ENCODE measurements around the gene WWP2.

WWP2 gene

DNA sequence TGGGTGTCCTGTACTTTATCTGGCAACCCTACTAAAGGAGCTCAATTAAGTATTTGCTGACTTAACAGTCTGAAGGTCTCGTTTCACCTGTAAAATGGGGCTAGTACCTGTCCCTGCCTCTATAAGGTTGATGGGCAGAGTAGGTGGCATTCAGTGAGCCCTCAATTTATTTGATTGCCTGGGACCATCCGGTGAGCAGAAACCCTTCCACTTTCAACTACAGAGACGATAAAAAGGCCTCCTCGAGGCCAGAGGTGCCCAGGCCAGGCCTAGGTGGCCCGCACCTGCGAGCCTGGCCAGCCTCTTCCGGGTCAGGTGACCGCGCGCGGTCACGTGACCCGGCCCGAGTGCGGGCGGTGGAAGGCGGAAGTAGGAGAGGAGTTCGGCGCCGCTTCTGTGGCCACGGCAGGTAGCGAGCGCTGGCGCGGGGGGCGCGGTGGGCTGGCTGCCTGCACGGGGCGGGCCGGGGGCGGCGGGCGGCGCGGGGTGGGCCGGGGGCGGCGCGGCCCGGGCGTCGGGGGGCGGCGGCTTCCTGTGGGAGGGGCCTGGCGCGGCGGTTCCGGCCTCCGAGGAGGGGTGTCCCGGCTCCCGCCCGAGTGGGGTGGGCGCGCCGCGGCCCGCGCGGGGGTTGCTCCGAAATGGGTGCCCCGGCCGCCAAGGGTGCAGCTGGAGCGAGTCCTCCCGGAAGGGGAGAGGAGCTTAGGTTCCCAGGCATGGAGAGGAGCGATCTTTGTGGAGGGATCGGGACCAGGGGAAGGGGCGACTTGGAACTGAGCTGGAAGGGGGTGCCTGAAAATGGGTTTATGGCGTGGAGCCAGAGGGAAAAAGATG, at the start of gene WWP2 (continued):
- TF ChIP-seq KLF16 (tag by site-specific recombination; IDR thresholded peaks at IDR 0.05) (peak; percentile 76; the same call in 1 of the 2 replicates), ZNF350 (tag by site-specific recombination; IDR thresholded peaks at IDR 0.05) (no peak), ZFP41 (tag by site-specific recombination; IDR thresholded peaks at IDR 0.05; ENCODE audit: borderline replicate concordance) (no peak), ZNF664 (tag by site-specific recombination; IDR thresholded peaks at IDR 0.05) (peak; percentile 95), IKZF3 (tag by site-specific recombination; IDR thresholded peaks at IDR 0.05) (0 out of 2 replicates have a peak, but pooled peaks have one; percentile 30), PRDM1 (tag by site-specific recombination; IDR thresholded peaks at IDR 0.05) (no peak), ZNF501 (tag by site-specific recombination; IDR thresholded peaks at IDR 0.05) (no peak), ZNF423 (tag by site-specific recombination; IDR thresholded peaks at IDR 0.05) (peak; percentile 90), ZNF548 (tag by site-specific recombination; IDR thresholded peaks at IDR 0.05) (no peak), ZXDB (tag by site-specific recombination; IDR thresholded peaks at IDR 0.05) (peak; percentile 37), KLF1 (tag by site-specific recombination; IDR thresholded peaks at IDR 0.05) (peak; percentile 47), ZEB2 (tag by site-specific recombination; IDR thresholded peaks at IDR 0.05) (peak; percentile 43; the same call in 1 of the 2 replicates), ZFP3 (tag by site-specific recombination; IDR thresholded peaks at IDR 0.05; ENCODE audit: low read depth) (no peak), ZNF140 (tag by site-specific recombination; IDR thresholded peaks at IDR 0.05) (no peak), YY2 (tag by site-specific recombination; IDR thresholded peaks at IDR 0.05) (0 out of 2 replicates have a peak, but pooled peaks have one; percentile 33), ZNF560 (tag by site-specific recombination; IDR thresholded peaks at IDR 0.05; ENCODE audit: borderline replicate concordance) (no peak), SP2 (tag by site-specific recombination; IDR thresholded peaks at IDR 0.05) (peak; percentile 36), ZBTB20 (tag by site-specific recombination; IDR thresholded peaks at IDR 0.05) (peak; percentile 20; the same call in 1 of the 2 replicates), ZNF133 (tag by site-specific recombination; IDR thresholded peaks at IDR 0.05) (no peak), ZNF558 (tag by site-specific recombination; IDR thresholded peaks at IDR 0.05) (no peak), ZNF121 (tag by site-specific recombination; IDR thresholded peaks at IDR 0.05) (0 out of 2 replicates have a peak, but pooled peaks have one; percentile 16), ZNF274 (IDR thresholded peaks at IDR 0.05; ENCODE audit: low read length) (no peak), ZNF274 (tag by site-specific recombination; IDR thresholded peaks at IDR 0.05; ENCODE audit: borderline replicate concordance) (no peak), ZNF701 (tag by site-specific recombination; IDR thresholded peaks at IDR 0.05) (no peak), KLF7 (tag by site-specific recombination; IDR thresholded peaks at IDR 0.05; ENCODE audit: borderline replicate concordance) (no peak)
- TF ChIP-seq, protein P1, sequence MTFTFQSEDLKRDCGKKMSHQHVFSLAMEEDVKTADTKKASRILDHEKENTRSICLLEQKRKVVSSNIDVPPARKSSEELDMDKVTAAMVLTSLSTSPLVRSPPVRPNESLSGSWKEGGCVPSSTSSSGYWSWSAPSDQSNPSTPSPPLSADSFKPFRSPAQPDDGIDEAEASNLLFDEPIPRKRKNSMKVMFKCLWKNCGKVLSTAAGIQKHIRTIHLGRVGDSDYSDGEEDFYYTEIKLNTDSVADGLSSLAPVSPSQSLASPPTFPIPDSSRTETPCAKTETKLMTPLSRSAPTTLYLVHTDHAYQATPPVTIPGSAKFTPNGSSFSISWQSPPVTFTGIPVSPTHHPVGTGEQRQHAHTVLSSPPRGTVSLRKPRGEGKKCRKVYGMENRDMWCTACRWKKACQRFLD (tag by site-specific recombination; IDR thresholded peaks at IDR 0.05), result no peak
- TF ChIP-seq, protein P2, sequence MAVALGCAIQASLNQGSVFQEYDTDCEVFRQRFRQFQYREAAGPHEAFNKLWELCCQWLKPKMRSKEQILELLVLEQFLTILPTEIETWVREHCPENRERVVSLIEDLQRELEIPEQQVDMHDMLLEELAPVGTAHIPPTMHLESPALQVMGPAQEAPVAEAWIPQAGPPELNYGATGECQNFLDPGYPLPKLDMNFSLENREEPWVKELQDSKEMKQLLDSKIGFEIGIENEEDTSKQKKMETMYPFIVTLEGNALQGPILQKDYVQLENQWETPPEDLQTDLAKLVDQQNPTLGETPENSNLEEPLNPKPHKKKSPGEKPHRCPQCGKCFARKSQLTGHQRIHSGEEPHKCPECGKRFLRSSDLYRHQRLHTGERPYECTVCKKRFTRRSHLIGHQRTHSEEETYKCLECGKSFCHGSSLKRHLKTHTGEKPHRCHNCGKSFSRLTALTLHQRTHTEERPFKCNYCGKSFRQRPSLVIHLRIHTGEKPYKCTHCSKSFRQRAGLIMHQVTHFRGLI (tag by site-specific recombination; IDR thresholded peaks at IDR 0.05), result peak; percentile 49; the same call in 1 of the 2 replicates
- TF ChIP-seq, protein P3, sequence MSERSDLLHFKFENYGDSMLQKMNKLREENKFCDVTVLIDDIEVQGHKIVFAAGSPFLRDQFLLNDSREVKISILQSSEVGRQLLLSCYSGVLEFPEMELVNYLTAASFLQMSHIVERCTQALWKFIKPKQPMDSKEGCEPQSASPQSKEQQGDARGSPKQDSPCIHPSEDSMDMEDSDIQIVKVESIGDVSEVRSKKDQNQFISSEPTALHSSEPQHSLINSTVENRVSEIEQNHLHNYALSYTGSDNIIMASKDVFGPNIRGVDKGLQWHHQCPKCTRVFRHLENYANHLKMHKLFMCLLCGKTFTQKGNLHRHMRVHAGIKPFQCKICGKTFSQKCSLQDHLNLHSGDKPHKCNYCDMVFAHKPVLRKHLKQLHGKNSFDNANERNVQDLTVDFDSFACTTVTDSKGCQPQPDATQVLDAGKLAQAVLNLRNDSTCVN (tag by site-specific recombination; optimal IDR thresholded peaks at IDR 0.05), result peak; percentile 65
- TF ChIP-seq, protein P4, sequence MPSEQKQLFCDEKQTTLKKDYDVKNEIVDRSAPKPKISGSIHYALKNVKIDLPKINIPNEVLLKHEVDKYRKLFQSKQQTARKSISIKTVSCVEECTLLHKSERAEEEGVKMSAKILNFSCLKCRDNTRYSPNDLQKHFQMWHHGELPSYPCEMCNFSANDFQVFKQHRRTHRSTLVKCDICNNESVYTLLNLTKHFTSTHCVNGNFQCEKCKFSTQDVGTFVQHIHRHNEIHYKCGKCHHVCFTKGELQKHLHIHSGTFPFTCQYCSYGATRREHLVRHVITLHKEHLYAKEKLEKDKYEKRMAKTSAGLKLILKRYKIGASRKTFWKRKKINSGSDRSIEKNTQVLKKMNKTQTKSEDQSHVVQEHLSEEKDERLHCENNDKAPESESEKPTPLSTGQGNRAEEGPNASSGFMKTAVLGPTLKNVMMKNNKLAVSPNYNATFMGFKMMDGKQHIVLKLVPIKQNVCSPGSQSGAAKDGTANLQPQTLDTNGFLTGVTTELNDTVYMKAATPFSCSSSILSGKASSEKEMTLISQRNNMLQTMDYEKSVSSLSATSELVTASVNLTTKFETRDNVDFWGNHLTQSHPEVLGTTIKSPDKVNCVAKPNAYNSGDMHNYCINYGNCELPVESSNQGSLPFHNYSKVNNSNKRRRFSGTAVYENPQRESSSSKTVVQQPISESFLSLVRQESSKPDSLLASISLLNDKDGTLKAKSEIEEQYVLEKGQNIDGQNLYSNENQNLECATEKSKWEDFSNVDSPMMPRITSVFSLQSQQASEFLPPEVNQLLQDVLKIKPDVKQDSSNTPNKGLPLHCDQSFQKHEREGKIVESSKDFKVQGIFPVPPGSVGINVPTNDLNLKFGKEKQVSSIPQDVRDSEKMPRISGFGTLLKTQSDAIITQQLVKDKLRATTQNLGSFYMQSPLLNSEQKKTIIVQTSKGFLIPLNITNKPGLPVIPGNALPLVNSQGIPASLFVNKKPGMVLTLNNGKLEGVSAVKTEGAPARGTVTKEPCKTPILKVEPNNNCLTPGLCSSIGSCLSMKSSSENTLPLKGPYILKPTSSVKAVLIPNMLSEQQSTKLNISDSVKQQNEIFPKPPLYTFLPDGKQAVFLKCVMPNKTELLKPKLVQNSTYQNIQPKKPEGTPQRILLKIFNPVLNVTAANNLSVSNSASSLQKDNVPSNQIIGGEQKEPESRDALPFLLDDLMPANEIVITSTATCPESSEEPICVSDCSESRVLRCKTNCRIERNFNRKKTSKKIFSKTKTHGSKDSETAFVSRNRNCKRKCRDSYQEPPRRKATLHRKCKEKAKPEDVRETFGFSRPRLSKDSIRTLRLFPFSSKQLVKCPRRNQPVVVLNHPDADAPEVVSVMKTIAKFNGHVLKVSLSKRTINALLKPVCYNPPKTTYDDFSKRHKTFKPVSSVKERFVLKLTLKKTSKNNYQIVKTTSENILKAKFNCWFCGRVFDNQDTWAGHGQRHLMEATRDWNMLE (tag by site-specific recombination; conservative IDR thresholded peaks at IDR 0.05; ENCODE audit: low read depth), result peak; percentile 60
- TF ChIP-seq, protein P5, sequence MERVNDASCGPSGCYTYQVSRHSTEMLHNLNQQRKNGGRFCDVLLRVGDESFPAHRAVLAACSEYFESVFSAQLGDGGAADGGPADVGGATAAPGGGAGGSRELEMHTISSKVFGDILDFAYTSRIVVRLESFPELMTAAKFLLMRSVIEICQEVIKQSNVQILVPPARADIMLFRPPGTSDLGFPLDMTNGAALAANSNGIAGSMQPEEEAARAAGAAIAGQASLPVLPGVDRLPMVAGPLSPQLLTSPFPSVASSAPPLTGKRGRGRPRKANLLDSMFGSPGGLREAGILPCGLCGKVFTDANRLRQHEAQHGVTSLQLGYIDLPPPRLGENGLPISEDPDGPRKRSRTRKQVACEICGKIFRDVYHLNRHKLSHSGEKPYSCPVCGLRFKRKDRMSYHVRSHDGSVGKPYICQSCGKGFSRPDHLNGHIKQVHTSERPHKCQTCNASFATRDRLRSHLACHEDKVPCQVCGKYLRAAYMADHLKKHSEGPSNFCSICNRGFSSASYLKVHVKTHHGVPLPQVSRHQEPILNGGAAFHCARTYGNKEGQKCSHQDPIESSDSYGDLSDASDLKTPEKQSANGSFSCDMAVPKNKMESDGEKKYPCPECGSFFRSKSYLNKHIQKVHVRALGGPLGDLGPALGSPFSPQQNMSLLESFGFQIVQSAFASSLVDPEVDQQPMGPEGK (tag by site-specific recombination; IDR thresholded peaks at IDR 0.05), result peak; percentile 61

Data from HEK293 (cell line).